ENCODE data around the gene MECP2.

- no peak for TF ChIP-seq EZH2phosphoT487 (IDR thresholded peaks at IDR 0.05; ENCODE audit: borderline replicate concordance, low read length)
- no peak for TF ChIP-seq CTCF (conservative IDR thresholded peaks at IDR 0.05; ENCODE audit: low read depth, low read length)
- no peak for TF ChIP-seq EZH2 (IDR thresholded peaks at IDR 0.05; ENCODE audit: low read length, unreplicated experiment)
These were observed at the start of gene MECP2 for GRCh38 chrX:154097589-154098541.

Data from PC-3 (cell line).